HCT116 (cell line): Measurements from ENCODE around the gene HCFC1. TPM values are rescaled to one million over a fixed set of nuclear protein-coding genes. Genes with fewer than 3 reads are reported as not detected.

Source experiments
- ATAC-seq: fragments of 200-7000 bp; cut with Tn5 transposase; 2 replicates; pipeline ENCODE4 v1.9.1; 2020; ENCODE audit warnings: mild to moderate bottlenecking, moderate library complexity
- BruUV-seq: library from RNA; stranded (reverse); fragments of 400-500 nt; replicated peaks from 2 replicates; lab custom pipeline; 2021; lab: Mats Ljungman, UMichigan
- CTCF ChIA-PET: fragments of 300-600 bp; sonication (Branson Sonifier 250); formaldehyde crosslinking; loops from one replicate; lab custom pipeline; 2021; ENCODE audit warnings: antibody characterized with exemption; lab: Charles Lee
- POLR2A ChIA-PET: fragments of 300-600, 350-600 bp; sonication (Branson Sonifier 250); formaldehyde crosslinking; loops from one replicate; lab custom pipeline; 2021; ENCODE audit warnings: antibody characterized with exemption; lab: Charles Lee
- RAD21 ChIA-PET, 2 experiments: fragments of 300-600 bp; sonication (Branson Sonifier 250); formaldehyde crosslinking; loops; one replicate each; lab custom pipeline; 2023; ENCODE audit warnings: low total read pairs in 2 of 2; ENCODE audit not compliant: uncharacterized antibody in 2 of 2, unreplicated experiment in 2 of 2, low non-redundant PET in 1 of 2; lab: Charles Lee
- DNase-seq: peaks from one replicate; pipeline ENCODE4 v3.0.0-alpha.2; 2010; ENCODE audit warnings: low read depth, low spot score
- H2AFZ ChIP-seq: fragments of 200-600 bp; shearing (Covaris generic), sonication (generic); 2 replicates; pipeline ENCODE4 v1.6.1; 2017; ENCODE audit warnings: low read depth, mixed run types, mixed read lengths, antibody characterized with exemption, low read length; ENCODE audit not compliant: poor library complexity, severe bottlenecking
- H3K27ac ChIP-seq: 2 replicates; pipeline ENCODE4 v1.5.1; 2012; ENCODE audit warnings: low read depth, low read length
- H3K27me3 ChIP-seq: fragments of 200-600 bp; sonication (generic); 2 replicates; pipeline ENCODE4 v1.6.1; 2016; ENCODE audit warnings: mixed run types, low read length, mixed read lengths; ENCODE audit not compliant: insufficient read depth
- H3K36me3 ChIP-seq, 2 experiments: fragments of 200-500 bp in 1 of 2; fragments of 200-600 bp in 1 of 2; sonication (Bioruptor generic) in 1 of 2; sonication (generic) in 1 of 2; 2 replicates each; pipeline versions ENCODE4 v1.5.1 to v1.6.1; 2014 to 2016; ENCODE audit warnings: low read length in 2 of 2, inconsistent platforms in 1 of 2, mixed read lengths in 1 of 2, mixed run types in 1 of 2; ENCODE audit not compliant: insufficient read depth in 2 of 2, control insufficient read depth in 1 of 2
- H3K4me1 ChIP-seq, 2 experiments: fragments of 200-600 bp in 1 of 2; sonication (generic) in 1 of 2; 2 replicates each; pipeline versions ENCODE4 v1.5.1 to v1.6.1; 2012 to 2017; ENCODE audit warnings: low read length in 2 of 2, inconsistent platforms in 1 of 2, mild to moderate bottlenecking in 1 of 2, mixed read lengths in 1 of 2, mixed run types in 1 of 2, moderate library complexity in 1 of 2; ENCODE audit not compliant: insufficient read depth in 2 of 2, control insufficient read depth in 1 of 2
- H3K4me2 ChIP-seq: fragments of 200-600 bp; sonication (generic); 2 replicates; pipeline ENCODE4 v1.6.1; 2017; ENCODE audit warnings: mixed run types, low read length, mixed read lengths
- H3K4me3 ChIP-seq, 2 experiments: fragments of 200-600 bp in 1 of 2; sonication (generic) in 1 of 2; replicated peaks in 1 of 2; 2 replicates each; pipeline ENCODE4 v1.5.1; 2011 to 2016; ENCODE audit warnings: low read length in 2 of 2, control low read depth in 1 of 2, low read depth in 1 of 2, mild to moderate bottlenecking in 1 of 2, mixed read lengths in 1 of 2, mixed run types in 1 of 2
- H3K79me2 ChIP-seq: fragments of 200-600 bp; sonication (generic); 2 replicates; pipeline ENCODE4 v1.6.1; 2017; ENCODE audit warnings: mild to moderate bottlenecking, mixed run types, low read length, moderate library complexity, mixed read lengths; ENCODE audit not compliant: insufficient read depth
- H3K9ac ChIP-seq: fragments of 200-600 bp; sonication (generic); 2 replicates; pipeline ENCODE4 v1.6.1; 2016; ENCODE audit warnings: low read length, mixed read lengths
- H3K9me2 ChIP-seq: fragments of 200-600 bp; sonication (generic), shearing (Covaris generic); 2 replicates; pipeline ENCODE4 v1.6.1; 2017; ENCODE audit warnings: mixed run types, mild to moderate bottlenecking, moderate library complexity; ENCODE audit not compliant: insufficient read depth
- H3K9me3 ChIP-seq, 2 experiments: fragments of 200-500 bp in 1 of 2; fragments of 200-600 bp in 1 of 2; sonication (Bioruptor generic) in 1 of 2; sonication (generic) in 1 of 2; 2 replicates each; pipeline ENCODE4 v1.6.1; 2014 to 2017; ENCODE audit warnings: low read length in 2 of 2, mixed read lengths in 2 of 2, inconsistent platforms in 1 of 2, low read depth in 1 of 2, mild to moderate bottlenecking in 1 of 2, mixed run types in 1 of 2, moderate library complexity in 1 of 2; ENCODE audit not compliant: control insufficient read depth in 1 of 2, insufficient read depth in 1 of 2
- H4K20me1 ChIP-seq: fragments of 200-600 bp; sonication (generic), shearing (Covaris generic); 2 replicates; pipeline ENCODE4 v1.6.1; 2017; ENCODE audit warnings: mixed run types, mild to moderate bottlenecking, moderate library complexity; ENCODE audit not compliant: insufficient read depth
- EZH2 ChIP-seq: fragments of 200-600 bp; sonication (generic); IDR thresholded peaks from 2 replicates; pipeline ENCODE4 v1.6.1; 2017; ENCODE audit warnings: antibody characterized with exemption, mixed run types
- EZH2phosphoT487 ChIP-seq: fragments of 200-600 bp; IDR thresholded peaks from 2 replicates; pipeline ENCODE4 v1.6.1; 2018; ENCODE audit warnings: antibody characterized with exemption, borderline replicate concordance
- FOSL1 ChIP-seq: IDR thresholded peaks from 2 replicates; pipeline ENCODE4 v1.6.1; 2012; ENCODE audit warnings: low read depth
- JUND ChIP-seq: IDR thresholded peaks from 2 replicates; pipeline ENCODE4 v1.6.1; 2012
- RAD21 ChIP-seq: IDR thresholded peaks from 2 replicates; pipeline ENCODE4 v1.6.1; 2012; ENCODE audit warnings: low read depth, mild to moderate bottlenecking
- SRF ChIP-seq: IDR thresholded peaks from 2 replicates; pipeline ENCODE4 v1.6.1; 2012; ENCODE audit warnings: low read depth
- TCF7L2 ChIP-seq: IDR thresholded peaks from 2 replicates; pipeline ENCODE4 v1.7.0; 2011; ENCODE audit warnings: borderline replicate concordance, inconsistent platforms; ENCODE audit not compliant: insufficient read depth, insufficient read length; ENCODE audit errors: extremely low read depth
- ZFX ChIP-seq: fragments of 450-650 bp; IDR thresholded peaks from 2 replicates; pipeline ENCODE4 v1.6.1; 2017
- ZNF274 ChIP-seq: fragments of 200-500 bp; sonication (Bioruptor generic); IDR thresholded peaks from 2 replicates; pipeline ENCODE4 v1.6.1; 2014; ENCODE audit warnings: mild to moderate bottlenecking, low read depth, low read length, inconsistent platforms
- intact Hi-C: fragments of 100-400 bp; cut with micrococcal nuclease; formaldehyde crosslinking; loops from 2 replicates; pipeline ENCODE4 v1.10.0; 2022
- total RNA-seq: library from RNA; stranded (reverse); gene quantifications from one replicate; pipeline ENCODE4 v1.2.1, GENCODE V29; 2021; ENCODE audit not compliant: unreplicated experiment
- TF ChIP-seq, protein P1 (sequence below), 3 experiments: fragments of 200-600 bp in 1 of 3; sonication (generic) in 1 of 3; IDR thresholded peaks in 2 of 3; conservative IDR thresholded peaks in 1 of 3; 2 replicates each; pipeline ENCODE4 v1.5.1; 2012 to 2017; ENCODE audit warnings: low read depth in 2 of 3, low read length in 2 of 3, antibody characterized with exemption in 1 of 3, borderline replicate concordance in 1 of 3, control low read depth in 1 of 3, mild to moderate bottlenecking in 1 of 3, mixed read lengths in 1 of 3, mixed run types in 1 of 3, moderate library complexity in 1 of 3; ENCODE audit not compliant: insufficient read depth in 1 of 3
- TF ChIP-seq, protein P2 (sequence below): IDR thresholded peaks from 2 replicates; pipeline ENCODE4 v1.6.1; 2011; ENCODE audit warnings: mild to moderate bottlenecking, low read length, moderate library complexity; ENCODE audit not compliant: insufficient replicate concordance; ENCODE audit errors: extremely low read depth
- TF ChIP-seq, protein P3 (sequence below): IDR thresholded peaks from 2 replicates; pipeline ENCODE4 v1.6.1; 2012
- TF ChIP-seq, protein P4 (sequence below): IDR thresholded peaks from 2 replicates; pipeline ENCODE4 v1.6.1; 2012; ENCODE audit warnings: low read depth

HCFC1 gene
- total RNA-seq, 1 experiment from 2014 or later: 72.8 TPM

DNA sequence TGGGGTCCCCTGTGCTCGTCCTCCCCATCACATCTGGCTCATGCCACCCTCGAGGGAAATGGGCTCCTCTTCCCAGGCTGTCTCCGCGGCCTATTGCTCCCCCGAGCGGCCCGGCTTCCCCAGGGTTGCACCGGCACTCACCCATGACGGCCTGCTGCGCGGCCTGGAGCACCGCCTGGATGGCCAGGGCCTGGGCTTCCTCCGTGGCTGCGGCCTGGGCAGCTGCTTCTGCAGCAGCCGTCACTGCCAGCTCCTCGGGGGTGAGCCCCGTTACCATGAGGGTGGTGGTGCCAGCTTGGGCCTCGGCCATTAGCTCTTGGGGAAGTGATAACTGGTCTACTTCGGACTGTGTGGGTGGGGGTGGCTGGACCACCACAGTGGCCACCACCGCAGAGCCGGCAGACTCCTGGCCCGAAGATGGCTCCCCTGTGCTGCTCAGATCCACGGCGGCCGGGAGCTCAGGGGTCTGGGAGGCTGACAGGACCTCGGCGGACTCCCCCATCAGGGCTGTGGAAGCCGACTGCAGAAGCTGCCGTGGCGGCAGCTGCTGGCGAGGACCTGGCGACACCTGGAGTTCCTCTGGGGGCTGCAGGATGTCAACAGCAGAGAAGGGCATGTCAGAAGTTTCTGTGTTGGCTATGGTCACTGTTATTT is 19.1 kb downstream of the HCFC1 start:
- DNase-seq (no peak), ATAC-seq (no peak)
- TF ChIP-seq EZH2phosphoT487: no peak
- TF ChIP-seq SRF: no peak
- TF ChIP-seq, protein P1, sequence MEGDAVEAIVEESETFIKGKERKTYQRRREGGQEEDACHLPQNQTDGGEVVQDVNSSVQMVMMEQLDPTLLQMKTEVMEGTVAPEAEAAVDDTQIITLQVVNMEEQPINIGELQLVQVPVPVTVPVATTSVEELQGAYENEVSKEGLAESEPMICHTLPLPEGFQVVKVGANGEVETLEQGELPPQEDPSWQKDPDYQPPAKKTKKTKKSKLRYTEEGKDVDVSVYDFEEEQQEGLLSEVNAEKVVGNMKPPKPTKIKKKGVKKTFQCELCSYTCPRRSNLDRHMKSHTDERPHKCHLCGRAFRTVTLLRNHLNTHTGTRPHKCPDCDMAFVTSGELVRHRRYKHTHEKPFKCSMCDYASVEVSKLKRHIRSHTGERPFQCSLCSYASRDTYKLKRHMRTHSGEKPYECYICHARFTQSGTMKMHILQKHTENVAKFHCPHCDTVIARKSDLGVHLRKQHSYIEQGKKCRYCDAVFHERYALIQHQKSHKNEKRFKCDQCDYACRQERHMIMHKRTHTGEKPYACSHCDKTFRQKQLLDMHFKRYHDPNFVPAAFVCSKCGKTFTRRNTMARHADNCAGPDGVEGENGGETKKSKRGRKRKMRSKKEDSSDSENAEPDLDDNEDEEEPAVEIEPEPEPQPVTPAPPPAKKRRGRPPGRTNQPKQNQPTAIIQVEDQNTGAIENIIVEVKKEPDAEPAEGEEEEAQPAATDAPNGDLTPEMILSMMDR (IDR thresholded peaks at IDR 0.05 in 2 of 3, conservative IDR thresholded peaks at IDR 0.05 in 1 of 3; ENCODE audit: borderline replicate concordance in 1 of 3, insufficient read depth in 1 of 3, low read depth in 2 of 3, low read length in 2 of 3): no peak
- TF ChIP-seq, protein P2, sequence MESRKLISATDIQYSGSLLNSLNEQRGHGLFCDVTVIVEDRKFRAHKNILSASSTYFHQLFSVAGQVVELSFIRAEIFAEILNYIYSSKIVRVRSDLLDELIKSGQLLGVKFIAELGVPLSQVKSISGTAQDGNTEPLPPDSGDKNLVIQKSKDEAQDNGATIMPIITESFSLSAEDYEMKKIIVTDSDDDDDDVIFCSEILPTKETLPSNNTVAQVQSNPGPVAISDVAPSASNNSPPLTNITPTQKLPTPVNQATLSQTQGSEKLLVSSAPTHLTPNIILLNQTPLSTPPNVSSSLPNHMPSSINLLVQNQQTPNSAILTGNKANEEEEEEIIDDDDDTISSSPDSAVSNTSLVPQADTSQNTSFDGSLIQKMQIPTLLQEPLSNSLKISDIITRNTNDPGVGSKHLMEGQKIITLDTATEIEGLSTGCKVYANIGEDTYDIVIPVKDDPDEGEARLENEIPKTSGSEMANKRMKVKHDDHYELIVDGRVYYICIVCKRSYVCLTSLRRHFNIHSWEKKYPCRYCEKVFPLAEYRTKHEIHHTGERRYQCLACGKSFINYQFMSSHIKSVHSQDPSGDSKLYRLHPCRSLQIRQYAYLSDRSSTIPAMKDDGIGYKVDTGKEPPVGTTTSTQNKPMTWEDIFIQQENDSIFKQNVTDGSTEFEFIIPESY: no peak
- no peak for TF ChIP-seq FOSL1
- no peak for TF ChIP-seq JUND
- TF ChIP-seq ZFX: no peak
- no peak for TF ChIP-seq RAD21
- TF ChIP-seq, protein P3, sequence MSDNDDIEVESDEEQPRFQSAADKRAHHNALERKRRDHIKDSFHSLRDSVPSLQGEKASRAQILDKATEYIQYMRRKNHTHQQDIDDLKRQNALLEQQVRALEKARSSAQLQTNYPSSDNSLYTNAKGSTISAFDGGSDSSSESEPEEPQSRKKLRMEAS: no peak
- TF ChIP-seq, protein P4, sequence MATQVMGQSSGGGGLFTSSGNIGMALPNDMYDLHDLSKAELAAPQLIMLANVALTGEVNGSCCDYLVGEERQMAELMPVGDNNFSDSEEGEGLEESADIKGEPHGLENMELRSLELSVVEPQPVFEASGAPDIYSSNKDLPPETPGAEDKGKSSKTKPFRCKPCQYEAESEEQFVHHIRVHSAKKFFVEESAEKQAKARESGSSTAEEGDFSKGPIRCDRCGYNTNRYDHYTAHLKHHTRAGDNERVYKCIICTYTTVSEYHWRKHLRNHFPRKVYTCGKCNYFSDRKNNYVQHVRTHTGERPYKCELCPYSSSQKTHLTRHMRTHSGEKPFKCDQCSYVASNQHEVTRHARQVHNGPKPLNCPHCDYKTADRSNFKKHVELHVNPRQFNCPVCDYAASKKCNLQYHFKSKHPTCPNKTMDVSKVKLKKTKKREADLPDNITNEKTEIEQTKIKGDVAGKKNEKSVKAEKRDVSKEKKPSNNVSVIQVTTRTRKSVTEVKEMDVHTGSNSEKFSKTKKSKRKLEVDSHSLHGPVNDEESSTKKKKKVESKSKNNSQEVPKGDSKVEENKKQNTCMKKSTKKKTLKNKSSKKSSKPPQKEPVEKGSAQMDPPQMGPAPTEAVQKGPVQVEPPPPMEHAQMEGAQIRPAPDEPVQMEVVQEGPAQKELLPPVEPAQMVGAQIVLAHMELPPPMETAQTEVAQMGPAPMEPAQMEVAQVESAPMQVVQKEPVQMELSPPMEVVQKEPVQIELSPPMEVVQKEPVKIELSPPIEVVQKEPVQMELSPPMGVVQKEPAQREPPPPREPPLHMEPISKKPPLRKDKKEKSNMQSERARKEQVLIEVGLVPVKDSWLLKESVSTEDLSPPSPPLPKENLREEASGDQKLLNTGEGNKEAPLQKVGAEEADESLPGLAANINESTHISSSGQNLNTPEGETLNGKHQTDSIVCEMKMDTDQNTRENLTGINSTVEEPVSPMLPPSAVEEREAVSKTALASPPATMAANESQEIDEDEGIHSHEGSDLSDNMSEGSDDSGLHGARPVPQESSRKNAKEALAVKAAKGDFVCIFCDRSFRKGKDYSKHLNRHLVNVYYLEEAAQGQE: no peak
- TF ChIP-seq ZNF274: no peak
- TF ChIP-seq EZH2: no peak
- no peak for TF ChIP-seq TCF7L2
- Histone ChIP-seq H3K9me2 (no peaks in the 10 kb centered on the region), H3K79me2 (no peaks in the 10 kb centered on the region; the same call in 1 of the 2 replicates), H3K27me3 (no peaks in the 10 kb centered on the region), H3K4me1 (no peaks in the 10 kb centered on the region; a peak in 1 of 4 replicates), H2AFZ (no peak overlapping the region), H3K4me3 (no peak overlapping the region), H3K9me3 (no peaks in the 10 kb centered on the region), H4K20me1 (no peaks in the 10 kb centered on the region), H3K4me2 (no peak overlapping the region), H3K27ac (no peak overlapping the region), H3K9ac (no peak overlapping the region), H3K36me3 (peaks cover 0 to 17% of the 10 kb centered on the region in 2 experiments; a peak in 1 of 4 replicates)
- ChIA-PET CTCF (no interaction called here), RAD21 (no interaction called here), POLR2A (no interaction called here)
- intact Hi-C loops: loop anchor here (1.0 to 2.0 kb wide), 2 partner anchors 28 to 188 kb away; partner anchors contain the start of gene PLXNB3
- BruUV-seq: no TSS peak
